ENCODE measurements around the gene IFI6.

DNA sequence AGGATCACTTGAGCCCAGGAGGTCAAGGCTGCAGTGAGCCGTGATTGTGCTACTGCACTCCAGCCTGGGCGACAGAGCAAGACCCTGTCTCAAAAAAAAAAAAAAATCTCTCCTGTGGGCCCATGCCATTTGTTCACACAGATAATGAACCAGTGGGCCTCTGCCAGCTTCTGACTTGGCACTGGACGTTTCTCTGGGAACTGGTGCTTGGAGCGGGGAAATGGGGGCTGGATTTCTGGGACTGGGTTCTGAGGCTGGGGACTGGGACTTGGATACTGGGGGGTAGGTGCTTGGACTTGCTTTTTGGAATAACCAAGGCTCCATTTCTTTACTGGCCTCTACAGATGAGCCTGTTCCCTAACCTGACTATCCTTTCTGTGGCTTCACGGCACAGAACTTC, 9.7 kb downstream of the IFI6 start:
- no peak for TF ChIP-seq EZH2 (IDR thresholded peaks at IDR 0.05; ENCODE audit: insufficient read depth, low read length)
- TF ChIP-seq CTCF (IDR thresholded peaks at IDR 0.05; ENCODE audit: insufficient read depth, low read depth, low read length) = no peak
